AG09319 (cell line): ENCODE results near the gene ANKRD12.

Source experiments
- DNase-seq: peaks from one replicate; pipeline ENCODE4 v3.0.0-alpha.2; 2010; ENCODE audit warnings: low read depth; ENCODE audit errors: extremely low read depth
- CTCF ChIP-seq: IDR thresholded peaks from 2 replicates; pipeline ENCODE4 v1.5.1; 2011; ENCODE audit warnings: low read depth, mild to moderate bottlenecking, inconsistent platforms, low read length, moderate library complexity

Gene ANKRD12

GRCh38 chr18:9177031-9177430 is 40.5 kb downstream of the ANKRD12 start:
- no peak for DNase-seq
- TF ChIP-seq CTCF, result no peak

- no peak for DNase-seq
- no peak for TF ChIP-seq CTCF
These were observed 40.9 kb downstream of the ANKRD12 start for GRCh38 chr18:9177466-9177865.

GRCh38 chr18:9178557-9178956 is 42.0 kb downstream of the ANKRD12 start:
- DNase-seq, result no peak
- no peak for TF ChIP-seq CTCF

GRCh38 chr18:9181275-9181674 is 44.7 kb downstream of the ANKRD12 start:
- DNase-seq, result no peak
- TF ChIP-seq CTCF, result no peak

GRCh38 chr18:9182852-9183399 is 46.3 kb downstream of the ANKRD12 start:
- no peak for TF ChIP-seq CTCF

GRCh38 chr18:9184998-9185613 is 48.5 kb downstream of the ANKRD12 start:
- DNase-seq, result no peak

More at GRCh38 chr18:9182852-9183399, 46.3 kb downstream of the ANKRD12 start:
- no peak for DNase-seq

More at GRCh38 chr18:9184998-9185613, 48.5 kb downstream of the ANKRD12 start:
- TF ChIP-seq CTCF, result no peak
